H7 (cell line): ENCODE results near the gene MBLAC1. TPM values are rescaled to one million over a fixed set of nuclear protein-coding genes. Genes with fewer than 3 reads are reported as not detected.

Source experiments
- DNase-seq: peaks from one replicate; pipeline ENCODE4 v3.0.0; 2012
- H3K27me3 ChIP-seq: 2 replicates; pipeline ENCODE4 v1.6.0; 2011; ENCODE audit warnings: mild to moderate bottlenecking, low read length; ENCODE audit not compliant: control insufficient read depth, insufficient read depth
- H3K36me3 ChIP-seq: replicated peaks from 2 replicates; pipeline ENCODE4 v1.5.1; 2011; ENCODE audit warnings: low read length; ENCODE audit not compliant: control insufficient read depth, insufficient read depth
- H3K4me3 ChIP-seq: 2 replicates; pipeline ENCODE4 v1.5.1; 2011; ENCODE audit warnings: low read depth, mild to moderate bottlenecking, control low read depth, low read length, moderate library complexity; ENCODE audit not compliant: insufficient read depth
- total RNA-seq: library from RNA; depleted of rRNA; stranded (reverse); fragments of >200 nt; shearing (Covaris generic); gene quantifications from 2 replicates; pipeline ENCODE4 v1.2.3, GENCODE V29; 2014

The MBLAC1 gene
- total RNA-seq, 1 experiment from 2014 or later: 3.5 TPM

GRCh38 chr7:100148559-100149328 is 22.0 kb downstream of the MBLAC1 start, which contains the start of gene LAMTOR4:
LAMTOR4 (plus strand) TSS chr7:100148918; CDS start chr7:100148973, 55 bp downstream.
- no peaks in the 10 kb centered on the region for H3K27me3 ChIP-seq
- H3K4me3 ChIP-seq: peak within 1 kb of the TSS; percentile 67
- peak; percentile 99 for DNase-seq
- peaks cover 2% of the 10 kb centered on the region for H3K36me3 ChIP-seq

GRCh38 chr7:100152404-100152803 is 25.6 kb downstream of the MBLAC1 start:
- Histone ChIP-seq H3K36me3 (peaks cover 22% of the 10 kb centered on the region), H3K4me3 (no peak overlapping the region), H3K27me3 (no peaks in the 10 kb centered on the region)
- DNase-seq: peak; percentile 19

- Histone ChIP-seq H3K36me3 (peaks cover 22% of the 10 kb centered on the region), H3K27me3 (no peaks in the 10 kb centered on the region), H3K4me3 (no peak overlapping the region)
- DNase-seq: peak; percentile 29
These were observed 26.3 kb downstream of the MBLAC1 start for GRCh38 chr7:100152937-100153666.

- Histone ChIP-seq H3K27me3 (no peaks in the 10 kb centered on the region), H3K4me3 (no peak overlapping the region), H3K36me3 (peaks cover 22% of the 10 kb centered on the region)
- DNase-seq: peak; percentile 36
These were observed 27.2 kb downstream of the MBLAC1 start for GRCh38 chr7:100153708-100154535.

- no peak overlapping the region for H3K4me3 ChIP-seq
- DNase-seq: peak; percentile 60
- H3K36me3 ChIP-seq: peaks cover 22% of the 10 kb centered on the region
- H3K27me3 ChIP-seq: no peaks in the 10 kb centered on the region
These were observed 28.1 kb downstream of the MBLAC1 start for GRCh38 chr7:100154651-100155491.

GRCh38 chr7:100155553-100156317 is 29.0 kb downstream of the MBLAC1 start:
- Histone ChIP-seq H3K4me3 (no peak overlapping the region), H3K36me3 (peaks cover 21% of the 10 kb centered on the region), H3K27me3 (no peaks in the 10 kb centered on the region)
- peak; percentile 31 for DNase-seq

- Histone ChIP-seq H3K4me3 (no peak overlapping the region), H3K27me3 (no peaks in the 10 kb centered on the region), H3K36me3 (peaks cover 21% of the 10 kb centered on the region)
- DNase-seq: peak; percentile 49
These were observed 29.7 kb downstream of the MBLAC1 start for GRCh38 chr7:100156331-100157068.

- no peaks in the 10 kb centered on the region for H3K27me3 ChIP-seq
- no peak overlapping the region for H3K4me3 ChIP-seq
- peaks cover 21% of the 10 kb centered on the region for H3K36me3 ChIP-seq
- DNase-seq: no peak
These were observed 30.2 kb downstream of the MBLAC1 start for GRCh38 chr7:100157069-100157333.

- Histone ChIP-seq H3K36me3 (peaks cover 21% of the 10 kb centered on the region), H3K27me3 (no peaks in the 10 kb centered on the region), H3K4me3 (peak overlapping the region; percentile 83)
- DNase-seq: peak; percentile 81
These were observed 30.8 kb downstream of the MBLAC1 start for GRCh38 chr7:100157334-100158228.

- Histone ChIP-seq H3K36me3 (peaks cover 21% of the 10 kb centered on the region), H3K27me3 (no peaks in the 10 kb centered on the region), H3K4me3 (peak within 1 kb of the TSS; percentile 83)
- DNase-seq: peak; percentile 100
These were observed 31.7 kb downstream of the MBLAC1 start, which contains the start of gene TRAPPC14 for GRCh38 chr7:100158229-100159098. TRAPPC14 (minus strand) TSS chr7:100158723; CDS start chr7:100158499, 224 bp downstream.

- no peak for DNase-seq
- peaks cover 17% of the 10 kb centered on the region for H3K36me3 ChIP-seq
- H3K27me3 ChIP-seq: no peaks in the 10 kb centered on the region
- H3K4me3 ChIP-seq: peak overlapping the region; percentile 83
These were observed 32.4 kb downstream of the MBLAC1 start for GRCh38 chr7:100159099-100159623.
